ENCODE measurements around the gene NSDHL. TPM values are rescaled to one million over a fixed set of nuclear protein-coding genes. Genes with fewer than 3 reads are reported as not detected.
"Not testable (repeated sequence)": the region's sequence is repeated elsewhere in the genome, so short reads cannot be mapped to it uniquely, and the experiment has no call there.

Gene NSDHL
- polyA plus RNA-seq (2013, experiment 1 of 2), result 37.8 TPM
- polyA plus RNA-seq (2013, experiment 2 of 2), result 39.5 TPM

GRCh38 chrX:152830312-152831305, at the start of gene NSDHL, which contains the start of gene CETN2:
Gene NSDHL, plus strand, starts transcription at chrX:152831063. Its CDS starts 15,262 bp downstream, at chrX:152846325.
Gene CETN2, minus strand, starts transcription at chrX:152830757. Its CDS starts 47 bp downstream, at chrX:152830710.
- Histone ChIP-seq H3K27ac (ENCODE audit: low read depth, low read length) (no peak within 1 kb of the TSS), H3K27me3 (ENCODE audit: insufficient read depth, low read length) (no peaks in the 10 kb centered on the region), H3K4me3 (ENCODE audit: low read length) (peak within 1 kb of the TSS; percentile 95), H3K9ac (ENCODE audit: low read depth, low read length) (peak within 1 kb of the TSS; percentile 82), H3K9me3 (ENCODE audit: insufficient read depth, low read depth, low read length) (no peaks in the 10 kb centered on the region), H3K36me3 (ENCODE audit: insufficient read depth, low read length) (peaks cover 35% of the 10 kb centered on the region), H3K4me1 (ENCODE audit: insufficient read depth, low read length) (no peaks in the 10 kb centered on the region)
- WGBS, result under 1% methylated on average over 71 of the region's 71 CpGs

- not testable (repeated sequence) for H3K4me1 ChIP-seq (ENCODE audit: insufficient read depth, low read length); H3K4me3 ChIP-seq (ENCODE audit: low read length); H3K36me3 ChIP-seq (ENCODE audit: insufficient read depth, low read length); H3K9me3 ChIP-seq (ENCODE audit: insufficient read depth, low read depth, low read length); H3K27me3 ChIP-seq (ENCODE audit: insufficient read depth, low read length); H3K9ac ChIP-seq (ENCODE audit: low read depth, low read length); H3K27ac ChIP-seq (ENCODE audit: low read depth, low read length)
- no CpG with 5 or more reads among the region's 3 CpGs for WGBS
Observed at GRCh38 chrX:152787062-152787461, 43.8 kb upstream of the NSDHL start.

GRCh38 chrX:152798945-152799344, 31.9 kb upstream of the NSDHL start:
- H3K4me1 ChIP-seq (ENCODE audit: insufficient read depth, low read length), result no peaks in the 10 kb centered on the region
- no CpG with 5 or more reads among the region's 1 CpG for WGBS

GRCh38 chrX:152806035-152806434, 24.8 kb upstream of the NSDHL start:
- 89% methylated on average over 4 of the region's 4 CpGs for WGBS
- H3K36me3 ChIP-seq (ENCODE audit: insufficient read depth, low read length), result no peaks in the 10 kb centered on the region
- no peak overlapping the region for H3K4me3 ChIP-seq (ENCODE audit: low read length)
- no peaks in the 10 kb centered on the region for H3K4me1 ChIP-seq (ENCODE audit: insufficient read depth, low read length)
- H3K9ac ChIP-seq (ENCODE audit: low read depth, low read length), result no peak overlapping the region
- H3K27me3 ChIP-seq (ENCODE audit: insufficient read depth, low read length), result no peaks in the 10 kb centered on the region
- no peak overlapping the region for H3K27ac ChIP-seq (ENCODE audit: low read depth, low read length)
- H3K9me3 ChIP-seq (ENCODE audit: insufficient read depth, low read depth, low read length), result no peaks in the 10 kb centered on the region

More at GRCh38 chrX:152798945-152799344, 31.9 kb upstream of the NSDHL start:
- Histone ChIP-seq H3K9ac (ENCODE audit: low read depth, low read length) (no peak overlapping the region), H3K36me3 (ENCODE audit: insufficient read depth, low read length) (no peaks in the 10 kb centered on the region), H3K9me3 (ENCODE audit: insufficient read depth, low read depth, low read length) (no peaks in the 10 kb centered on the region), H3K27ac (ENCODE audit: low read depth, low read length) (no peak overlapping the region), H3K27me3 (ENCODE audit: insufficient read depth, low read length) (no peaks in the 10 kb centered on the region), H3K4me3 (ENCODE audit: low read length) (no peak overlapping the region)

GRCh38 chrX:152810403-152810802, 20.5 kb upstream of the NSDHL start:
- H3K9me3 ChIP-seq (ENCODE audit: insufficient read depth, low read depth, low read length), result no peaks in the 10 kb centered on the region
- H3K27ac ChIP-seq (ENCODE audit: low read depth, low read length), result no peak overlapping the region
- H3K4me3 ChIP-seq (ENCODE audit: low read length), result no peak overlapping the region
- H3K27me3 ChIP-seq (ENCODE audit: insufficient read depth, low read length), result no peaks in the 10 kb centered on the region
- H3K36me3 ChIP-seq (ENCODE audit: insufficient read depth, low read length), result no peaks in the 10 kb centered on the region
- H3K9ac ChIP-seq (ENCODE audit: low read depth, low read length), result no peak overlapping the region
- WGBS, result 49% methylated on average over 3 of the region's 4 CpGs
- H3K4me1 ChIP-seq (ENCODE audit: insufficient read depth, low read length), result no peaks in the 10 kb centered on the region

- H3K27me3 ChIP-seq (ENCODE audit: insufficient read depth, low read length), result no peaks in the 10 kb centered on the region
- no peak overlapping the region for H3K27ac ChIP-seq (ENCODE audit: low read depth, low read length)
- no peaks in the 10 kb centered on the region for H3K36me3 ChIP-seq (ENCODE audit: insufficient read depth, low read length)
- 0 out of 2 replicates have a peak, but pooled peaks cover 4% of the 10 kb centered on the region for H3K4me1 ChIP-seq (ENCODE audit: insufficient read depth, low read length)
- H3K9ac ChIP-seq (ENCODE audit: low read depth, low read length), result no peak overlapping the region
- WGBS, result 96% methylated on average over 5 of the region's 5 CpGs
- H3K4me3 ChIP-seq (ENCODE audit: low read length), result no peak overlapping the region
- no peaks in the 10 kb centered on the region for H3K9me3 ChIP-seq (ENCODE audit: insufficient read depth, low read depth, low read length)
Observed at GRCh38 chrX:152813206-152813605, 17.7 kb upstream of the NSDHL start.

- no peak overlapping the region for H3K9ac ChIP-seq (ENCODE audit: low read depth, low read length)
- H3K9me3 ChIP-seq (ENCODE audit: insufficient read depth, low read depth, low read length), result no peaks in the 10 kb centered on the region
- 86% methylated on average over 5 of the region's 5 CpGs for WGBS
- H3K27me3 ChIP-seq (ENCODE audit: insufficient read depth, low read length), result no peaks in the 10 kb centered on the region
- no peak overlapping the region for H3K27ac ChIP-seq (ENCODE audit: low read depth, low read length)
- H3K4me1 ChIP-seq (ENCODE audit: insufficient read depth, low read length), result 0 out of 2 replicates have a peak, but pooled peaks cover 4% of the 10 kb centered on the region
- no peak overlapping the region for H3K4me3 ChIP-seq (ENCODE audit: low read length)
- H3K36me3 ChIP-seq (ENCODE audit: insufficient read depth, low read length), result no peaks in the 10 kb centered on the region
Observed at GRCh38 chrX:152814048-152814447, 16.8 kb upstream of the NSDHL start.

GRCh38 chrX:152817078-152817764, 13.6 kb upstream of the NSDHL start:
- no peak overlapping the region for H3K9ac ChIP-seq (ENCODE audit: low read depth, low read length)
- no peak overlapping the region for H3K4me3 ChIP-seq (ENCODE audit: low read length)
- H3K27ac ChIP-seq (ENCODE audit: low read depth, low read length), result no peak overlapping the region
- H3K36me3 ChIP-seq (ENCODE audit: insufficient read depth, low read length), result no peaks in the 10 kb centered on the region
- WGBS, result 54% methylated on average over 3 of the region's 6 CpGs
- H3K27me3 ChIP-seq (ENCODE audit: insufficient read depth, low read length), result no peaks in the 10 kb centered on the region
- 0 out of 2 replicates have a peak, but pooled peaks cover 4% of the 10 kb centered on the region for H3K4me1 ChIP-seq (ENCODE audit: insufficient read depth, low read length)
- H3K9me3 ChIP-seq (ENCODE audit: insufficient read depth, low read depth, low read length), result no peaks in the 10 kb centered on the region

- H3K4me3 ChIP-seq (ENCODE audit: low read length), result no peak overlapping the region
- no peak overlapping the region for H3K27ac ChIP-seq (ENCODE audit: low read depth, low read length)
- H3K36me3 ChIP-seq (ENCODE audit: insufficient read depth, low read length), result no peaks in the 10 kb centered on the region
- no peak overlapping the region for H3K9ac ChIP-seq (ENCODE audit: low read depth, low read length)
- no peaks in the 10 kb centered on the region for H3K9me3 ChIP-seq (ENCODE audit: insufficient read depth, low read depth, low read length)
- H3K27me3 ChIP-seq (ENCODE audit: insufficient read depth, low read length), result no peaks in the 10 kb centered on the region
- WGBS, result 85% methylated on average over 5 of the region's 5 CpGs
- 0 out of 2 replicates have a peak, but pooled peaks cover 4% of the 10 kb centered on the region for H3K4me1 ChIP-seq (ENCODE audit: insufficient read depth, low read length)
Observed at GRCh38 chrX:152818356-152818755, 12.5 kb upstream of the NSDHL start.

- Histone ChIP-seq H3K36me3 (ENCODE audit: insufficient read depth, low read length) (no peaks in the 10 kb centered on the region), H3K27ac (ENCODE audit: low read depth, low read length) (no peak overlapping the region), H3K4me3 (ENCODE audit: low read length) (no peak overlapping the region), H3K9me3 (ENCODE audit: insufficient read depth, low read depth, low read length) (no peaks in the 10 kb centered on the region), H3K9ac (ENCODE audit: low read depth, low read length) (no peak overlapping the region), H3K4me1 (ENCODE audit: insufficient read depth, low read length) (0 out of 2 replicates have a peak, but pooled peaks cover 4% of the 10 kb centered on the region), H3K27me3 (ENCODE audit: insufficient read depth, low read length) (no peaks in the 10 kb centered on the region)
- 86% methylated on average over 2 of the region's 2 CpGs for WGBS
Observed at GRCh38 chrX:152819266-152819665, 11.6 kb upstream of the NSDHL start.

- Histone ChIP-seq H3K9me3 (ENCODE audit: insufficient read depth, low read depth, low read length) (no peaks in the 10 kb centered on the region), H3K9ac (ENCODE audit: low read depth, low read length) (no peak overlapping the region), H3K27ac (ENCODE audit: low read depth, low read length) (no peak overlapping the region), H3K36me3 (ENCODE audit: insufficient read depth, low read length) (no peaks in the 10 kb centered on the region), H3K27me3 (ENCODE audit: insufficient read depth, low read length) (no peaks in the 10 kb centered on the region), H3K4me1 (ENCODE audit: insufficient read depth, low read length) (0 out of 2 replicates have a peak, but pooled peaks cover 4% of the 10 kb centered on the region), H3K4me3 (ENCODE audit: low read length) (no peak overlapping the region)
- 91% methylated on average over 7 of the region's 7 CpGs for WGBS
Observed at GRCh38 chrX:152819732-152820131, 11.1 kb upstream of the NSDHL start.
